Neural cell (in vitro differentiated cells): ENCODE measurements around the gene DENND1A. TPM values are rescaled to one million over a fixed set of nuclear protein-coding genes. Genes with fewer than 3 reads are reported as not detected.

Experiments
- H2AFZ ChIP-seq: fragments of 200-600, 300-800 bp; sonication (generic), shearing (Covaris generic); 2 replicates; pipeline ENCODE4 v1.6.0; 2014; ENCODE audit warnings: low read depth, mild to moderate bottlenecking, antibody characterized with exemption, low read length, moderate library complexity
- H3F3A ChIP-seq: fragments of 200-600 bp; shearing (Covaris generic); 2 replicates; pipeline ENCODE4 v1.6.1; 2016; ENCODE audit warnings: mild to moderate bottlenecking, moderate library complexity, mixed read lengths, antibody characterized with exemption, low read length; ENCODE audit not compliant: insufficient read depth, poor library complexity, severe bottlenecking
- H3K27ac ChIP-seq: fragments of 200-600, 300-800 bp; sonication (generic), shearing (Covaris generic); 2 replicates; pipeline ENCODE4 v1.5.1; 2014; ENCODE audit warnings: mild to moderate bottlenecking, low read length, moderate library complexity
- H3K27me3 ChIP-seq: fragments of 300-800, 200-600 bp; sonication (generic), shearing (Covaris generic); 2 replicates; pipeline ENCODE4 v1.6.0; 2014; ENCODE audit warnings: mild to moderate bottlenecking, low read depth, low read length, moderate library complexity; ENCODE audit not compliant: insufficient read depth
- H3K36me3 ChIP-seq: fragments of 300-800, 200-600 bp; sonication (generic), shearing (Covaris generic); 2 replicates; pipeline ENCODE4 v1.5.1; 2014; ENCODE audit warnings: mild to moderate bottlenecking, antibody characterized with exemption, low read length, moderate library complexity; ENCODE audit not compliant: insufficient read depth
- H3K4me2 ChIP-seq: fragments of 300-800, 200-600 bp; sonication (generic), shearing (Covaris generic); 2 replicates; pipeline ENCODE4 v1.6.0; 2014; ENCODE audit warnings: mild to moderate bottlenecking, low read length
- H3K4me3 ChIP-seq: fragments of 300-800, 200-600 bp; sonication (generic), shearing (Covaris generic); 2 replicates; pipeline ENCODE4 v1.5.1; 2014; ENCODE audit warnings: mild to moderate bottlenecking, low read length, moderate library complexity
- H3K79me2 ChIP-seq: fragments of 200-600 bp; shearing (Covaris generic); replicated peaks from 2 replicates; pipeline ENCODE4 v1.6.0; 2014; ENCODE audit warnings: mild to moderate bottlenecking, low read length, moderate library complexity; ENCODE audit not compliant: insufficient read depth
- H3K9ac ChIP-seq: fragments of 300-800, 200-600 bp; sonication (generic), shearing (Covaris generic); 2 replicates; pipeline ENCODE4 v1.6.1; 2016; ENCODE audit warnings: mild to moderate bottlenecking, low read length, mixed read lengths
- H3K9me2 ChIP-seq: fragments of 200-600 bp; shearing (Covaris generic); 2 replicates; pipeline ENCODE4 v1.6.1; 2016; ENCODE audit warnings: mild to moderate bottlenecking, low read length, mixed read lengths; ENCODE audit not compliant: insufficient read depth
- H3K9me3 ChIP-seq: fragments of 200-600, 300-800 bp; sonication (generic), shearing (Covaris generic); 2 replicates; pipeline ENCODE4 v1.6.1; 2016; ENCODE audit warnings: mild to moderate bottlenecking, mixed run types, low read length, moderate library complexity, mixed read lengths
- H4K20me1 ChIP-seq: fragments of 200-600 bp; shearing (Covaris generic); 2 replicates; pipeline ENCODE4 v1.6.1; 2016; ENCODE audit warnings: mild to moderate bottlenecking, mixed run types; ENCODE audit not compliant: insufficient read depth
- CTCF ChIP-seq: fragments of 450-650 bp; IDR thresholded peaks from 2 replicates; pipeline ENCODE4 v1.5.1; 2014; ENCODE audit warnings: antibody characterized with exemption, mild to moderate bottlenecking, moderate library complexity; ENCODE audit not compliant: poor library complexity, severe bottlenecking
- EP300 ChIP-seq: fragments of 450-650 bp; conservative IDR thresholded peaks from 2 replicates; pipeline ENCODE4 v1.6.1; 2014; ENCODE audit warnings: antibody characterized with exemption, mild to moderate bottlenecking, moderate library complexity; ENCODE audit not compliant: poor library complexity, severe bottlenecking
- EZH2 ChIP-seq: fragments of 200-600, 300-800 bp; shearing (Covaris generic), sonication (generic); IDR thresholded peaks from 2 replicates; pipeline ENCODE4 v1.6.1; 2014; ENCODE audit warnings: antibody characterized with exemption, low read length, borderline replicate concordance, mild to moderate bottlenecking; ENCODE audit not compliant: insufficient read depth, poor library complexity, severe bottlenecking
- MXI1 ChIP-seq: fragments of 450-650 bp; conservative IDR thresholded peaks from 2 replicates; pipeline ENCODE4 v1.6.1; 2014; ENCODE audit warnings: antibody characterized with exemption, mild to moderate bottlenecking; ENCODE audit not compliant: poor library complexity, severe bottlenecking
- POLR2AphosphoS5 ChIP-seq: IDR thresholded peaks from 2 replicates; pipeline ENCODE4 v1.6.1; 2012
- RAD21 ChIP-seq: fragments of 450-650 bp; conservative IDR thresholded peaks from 2 replicates; pipeline ENCODE4 v1.6.1; 2014; ENCODE audit warnings: antibody characterized with exemption, mild to moderate bottlenecking, moderate library complexity
- REST ChIP-seq: IDR thresholded peaks from 2 replicates; pipeline ENCODE4 v1.6.1; 2012; ENCODE audit warnings: borderline replicate concordance
- SMC3 ChIP-seq: fragments of 450-650 bp; conservative IDR thresholded peaks from 2 replicates; pipeline ENCODE4 v1.6.1; 2014; ENCODE audit warnings: antibody characterized with exemption, mild to moderate bottlenecking, moderate library complexity; ENCODE audit not compliant: poor library complexity
- TAF1 ChIP-seq: IDR thresholded peaks from 2 replicates; pipeline ENCODE4 v1.6.1; 2012; ENCODE audit warnings: low read depth
- polyA plus RNA-seq: library from polyadenylated mRNA; depleted of rRNA; stranded (reverse); fragments of >200 nt; gene quantifications from 2 replicates; pipeline ENCODE4 v1.2.3, GENCODE V29; 2014

The DENND1A gene
- polyA plus RNA-seq, 1 donor from 2014 or later = 2.3 TPM

- H2AFZ ChIP-seq = no peak overlapping the region
- no peak overlapping the region for H3K27ac ChIP-seq
- H3K9ac ChIP-seq = no peak overlapping the region
- H3K4me3 ChIP-seq = no peak overlapping the region
- H3K27me3 ChIP-seq = no peaks in the 10 kb centered on the region
- H3K4me2 ChIP-seq = no peak overlapping the region
- H3K79me2 ChIP-seq = no peaks in the 10 kb centered on the region
- H3K9me3 ChIP-seq = no peaks in the 10 kb centered on the region
- TF ChIP-seq EP300 = no peak
- no peak for TF ChIP-seq REST
- TF ChIP-seq CTCF = no peak
- no peak for TF ChIP-seq TAF1
- TF ChIP-seq RAD21 = no peak
- no peak for TF ChIP-seq EZH2
- no peak for TF ChIP-seq SMC3
- TF ChIP-seq POLR2AphosphoS5 = no peak
- no peak for TF ChIP-seq MXI1
- no peaks in the 10 kb centered on the region for H3K9me2 ChIP-seq
- H4K20me1 ChIP-seq = no peaks in the 10 kb centered on the region
- no peaks in the 10 kb centered on the region for H3F3A ChIP-seq
- no peaks in the 10 kb centered on the region for H3K36me3 ChIP-seq
Measured at GRCh38 chr9:123523845-123524244, 406.1 kb downstream of the DENND1A start.

DNA sequence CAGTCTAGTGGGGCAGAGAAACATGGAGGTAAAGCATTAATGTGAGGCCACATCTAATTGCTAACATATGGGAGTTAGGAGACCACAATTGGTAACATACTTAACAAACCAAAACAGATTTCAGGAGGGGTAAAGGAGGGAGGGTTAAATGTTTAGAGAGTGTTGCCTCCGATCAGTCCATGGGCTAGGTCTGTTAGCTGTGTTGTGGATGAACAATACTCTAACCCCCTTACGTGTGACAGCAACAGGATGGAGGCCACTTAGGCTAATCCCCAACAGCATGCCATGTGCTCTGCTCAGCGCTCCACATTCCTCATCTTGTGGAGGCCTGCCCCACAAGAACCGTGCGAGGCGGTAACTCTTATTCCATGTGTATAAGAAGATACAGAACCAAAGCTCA is 406.9 kb downstream of the DENND1A start:
- H2AFZ ChIP-seq = no peak overlapping the region
- no peak for TF ChIP-seq MXI1
- TF ChIP-seq SMC3 = no peak
- TF ChIP-seq TAF1 = no peak
- TF ChIP-seq POLR2AphosphoS5 = no peak
- TF ChIP-seq CTCF = no peak
- no peak overlapping the region for H3K27ac ChIP-seq
- H3K4me2 ChIP-seq = no peak overlapping the region
- no peak overlapping the region for H3K9ac ChIP-seq
- H3F3A ChIP-seq = no peaks in the 10 kb centered on the region
- H3K9me2 ChIP-seq = no peaks in the 10 kb centered on the region
- H3K4me3 ChIP-seq = no peak overlapping the region
- no peaks in the 10 kb centered on the region for H3K36me3 ChIP-seq
- no peaks in the 10 kb centered on the region for H3K9me3 ChIP-seq
- no peaks in the 10 kb centered on the region for H3K79me2 ChIP-seq
- no peaks in the 10 kb centered on the region for H3K27me3 ChIP-seq
- H4K20me1 ChIP-seq = no peaks in the 10 kb centered on the region
